Measurements from ENCODE around the gene SYT9.

Gene SYT9

GRCh38 chr11:7495882-7496551 is 244.3 kb downstream of the SYT9 start:
- DNase-seq (ENCODE audit: low spot score), result peak; percentile 57

GRCh38 chr11:7498193-7498592 is 246.5 kb downstream of the SYT9 start:
- TF ChIP-seq CTCF (IDR thresholded peaks at IDR 0.05; ENCODE audit: extremely low read depth, missing control alignments), result no peak
- no peak for DNase-seq (ENCODE audit: low spot score)

More at GRCh38 chr11:7495882-7496551, 244.3 kb downstream of the SYT9 start:
- TF ChIP-seq CTCF (IDR thresholded peaks at IDR 0.05; ENCODE audit: extremely low read depth, missing control alignments), result no peak

GRCh38 chr11:7499081-7499480 is 247.4 kb downstream of the SYT9 start:
- no peak for TF ChIP-seq CTCF (IDR thresholded peaks at IDR 0.05; ENCODE audit: extremely low read depth, missing control alignments)
- DNase-seq (ENCODE audit: low spot score), result no peak

- no peak for TF ChIP-seq CTCF (IDR thresholded peaks at IDR 0.05; ENCODE audit: extremely low read depth, missing control alignments)
Observed at GRCh38 chr11:7500251-7500650, 248.5 kb downstream of the SYT9 start.

GRCh38 chr11:7501251-7501650 is 249.5 kb downstream of the SYT9 start:
- no peak for DNase-seq (ENCODE audit: low spot score)
- TF ChIP-seq CTCF (IDR thresholded peaks at IDR 0.05; ENCODE audit: extremely low read depth, missing control alignments), result no peak

More at GRCh38 chr11:7500251-7500650, 248.5 kb downstream of the SYT9 start:
- DNase-seq (ENCODE audit: low spot score), result no peak

- no peak for TF ChIP-seq CTCF (IDR thresholded peaks at IDR 0.05; ENCODE audit: extremely low read depth, missing control alignments)
- no peak for DNase-seq (ENCODE audit: low spot score)
Observed at GRCh38 chr11:7501894-7502293, 250.2 kb downstream of the SYT9 start.

GRCh38 chr11:7506243-7506642 is 254.5 kb downstream of the SYT9 start:
- TF ChIP-seq CTCF (IDR thresholded peaks at IDR 0.05; ENCODE audit: extremely low read depth, missing control alignments), result no peak

More at GRCh38 chr11:7506243-7506642, 254.5 kb downstream of the SYT9 start:
- no peak for DNase-seq (ENCODE audit: low spot score)

Data from GM20000 (cell line).